ENCODE results near the gene CHCHD1. TPM values are rescaled to one million over a fixed set of nuclear protein-coding genes. Genes with fewer than 3 reads are reported as not detected.

CHCHD1 gene
- total RNA-seq, 2 donors from 2014 or later = 37.6 to 49.3 TPM

- no peaks in the 10 kb centered on the region for H3K9me3 ChIP-seq (ENCODE audit: control insufficient read depth, low read length)
- Mint-ChIP-seq H3K9me3 (no peaks in the 10 kb centered on the region), H3K36me3 (ENCODE audit: low read depth) (peaks cover 33% of the 10 kb centered on the region), H3K27me3 (ENCODE audit: insufficient read depth) (peaks cover 68% of the 10 kb centered on the region), H3K27ac (no peak overlapping the region), H3K4me3 (no peak overlapping the region), H3K4me1 (peaks cover 26% of the 10 kb centered on the region)
- H3K4me1 ChIP-seq (ENCODE audit: control insufficient read depth, insufficient read depth, low read length) = peaks cover 17% of the 10 kb centered on the region
- WGBS, 2 experiments (ENCODE audit: insufficient coverage in 1 of 2, insufficient read length in 1 of 2) = 60 to 93% methylated on average over 5 to 7 of the region's 7 CpGs
- H3K27me3 ChIP-seq (ENCODE audit: control insufficient read depth, insufficient read depth, low read length, poor library complexity, severe bottlenecking) = peaks cover 28% of the 10 kb centered on the region
- no peak overlapping the region for H3K27ac ChIP-seq (ENCODE audit: low read depth, low read length)
- H3K4me3 ChIP-seq (ENCODE audit: low read length) = no peak overlapping the region
- peak; percentile 76 for DNase-seq
- no peak for TF ChIP-seq CTCF (conservative IDR thresholded peaks at IDR 0.05)
- H3K36me3 ChIP-seq (ENCODE audit: control insufficient read depth, insufficient read depth, low read length) = peaks cover 7% of the 10 kb centered on the region
- peak overlapping the region; percentile 3 for H3K9ac ChIP-seq (ENCODE audit: extremely low read depth, low read length, poor library complexity, severe bottlenecking)
Observed at GRCh38 chr10:73823391-73823790, 41.5 kb downstream of the CHCHD1 start.

- TF ChIP-seq CTCF (conservative IDR thresholded peaks at IDR 0.05) = no peak
- Histone ChIP-seq H3K9ac (ENCODE audit: extremely low read depth, low read length, poor library complexity, severe bottlenecking) (no peak overlapping the region), H3K36me3 (ENCODE audit: control insufficient read depth, insufficient read depth, low read length) (peaks cover 7% of the 10 kb centered on the region), H3K27ac (ENCODE audit: low read depth, low read length) (no peak overlapping the region), H3K9me3 (ENCODE audit: control insufficient read depth, low read length) (no peaks in the 10 kb centered on the region), H3K4me3 (ENCODE audit: low read length) (no peak overlapping the region), H3K27me3 (ENCODE audit: control insufficient read depth, insufficient read depth, low read length, poor library complexity, severe bottlenecking) (peaks cover 28% of the 10 kb centered on the region), H3K4me1 (ENCODE audit: control insufficient read depth, insufficient read depth, low read length) (peaks cover 9% of the 10 kb centered on the region)
- DNase-seq = no peak
- peaks cover 18% of the 10 kb centered on the region for H3K4me1 Mint-ChIP-seq
- H3K4me3 Mint-ChIP-seq = no peak overlapping the region
- H3K9me3 Mint-ChIP-seq = no peaks in the 10 kb centered on the region
- peaks cover 69% of the 10 kb centered on the region for H3K27me3 Mint-ChIP-seq (ENCODE audit: insufficient read depth)
- H3K27ac Mint-ChIP-seq = no peak overlapping the region
- peaks cover 35% of the 10 kb centered on the region for H3K36me3 Mint-ChIP-seq (ENCODE audit: low read depth)
- WGBS, 2 experiments (ENCODE audit: insufficient coverage in 1 of 2, insufficient read length in 1 of 2) = 95 to 100% methylated on average over 2 to 14 of the region's 14 CpGs
Observed at GRCh38 chr10:73824146-73824725, 42.4 kb downstream of the CHCHD1 start.

GRCh38 chr10:73827346-73828089 lies 45.7 kb downstream of the CHCHD1 start:
- Mint-ChIP-seq H3K4me3 (no peak overlapping the region), H3K27ac (no peak overlapping the region), H3K36me3 (ENCODE audit: low read depth) (peaks cover 28% of the 10 kb centered on the region), H3K27me3 (ENCODE audit: insufficient read depth) (peaks cover 53% of the 10 kb centered on the region), H3K4me1 (peaks cover 14% of the 10 kb centered on the region), H3K9me3 (no peaks in the 10 kb centered on the region)
- H3K36me3 ChIP-seq (ENCODE audit: control insufficient read depth, insufficient read depth, low read length) = peaks cover 12% of the 10 kb centered on the region
- no peak for TF ChIP-seq CTCF (conservative IDR thresholded peaks at IDR 0.05)
- 93 to 97% methylated on average over 14 to 19 of the region's 19 CpGs for WGBS, 2 experiments (ENCODE audit: insufficient coverage in 1 of 2, insufficient read length in 1 of 2)
- H3K4me1 ChIP-seq (ENCODE audit: control insufficient read depth, insufficient read depth, low read length) = no peaks in the 10 kb centered on the region
- H3K9ac ChIP-seq (ENCODE audit: extremely low read depth, low read length, poor library complexity, severe bottlenecking) = no peak overlapping the region
- no peak for DNase-seq
- H3K9me3 ChIP-seq (ENCODE audit: control insufficient read depth, low read length) = no peaks in the 10 kb centered on the region
- no peak overlapping the region for H3K27ac ChIP-seq (ENCODE audit: low read depth, low read length)
- peaks cover 15% of the 10 kb centered on the region for H3K27me3 ChIP-seq (ENCODE audit: control insufficient read depth, insufficient read depth, low read length, poor library complexity, severe bottlenecking)
- H3K4me3 ChIP-seq (ENCODE audit: low read length) = no peak overlapping the region

Measured in endodermal cell (in vitro differentiated cells).